Measurements from ENCODE around the gene ZNF879. TPM values are rescaled to one million over a fixed set of nuclear protein-coding genes. Genes with fewer than 3 reads are reported as not detected.
A peak's percentile ranks its signal among the peaks of the same experiment; 100 is the strongest.

ZNF879 gene
- total RNA-seq, 4 donors from 2014 or later, result 1.6 to 6.7 (median 2.6) TPM

GRCh38 chr5:178991190-178992145 is 32.1 kb upstream of the ZNF879 start:
- peaks cover 11% of the 10 kb centered on the region for H3K4me1 ChIP-seq
- DNase-seq (ENCODE audit: low spot score in 2 of 2), result no peak
- no peaks in the 10 kb centered on the region for H3K36me3 ChIP-seq
- H3K4me3 ChIP-seq, result no peak overlapping the region
- H3K27ac ChIP-seq, result no peak overlapping the region
- peaks cover 14% of the 10 kb centered on the region for H3K9me3 ChIP-seq
- no peak for TF ChIP-seq CTCF (IDR thresholded peaks at IDR 0.05)
- WGBS, result 83% methylated on average over 18 of the region's 28 CpGs
- peaks cover 40% of the 10 kb centered on the region for H3K27me3 ChIP-seq

- Histone ChIP-seq H3K27ac (no peak overlapping the region), H3K4me1 (peaks cover 11% of the 10 kb centered on the region), H3K27me3 (peaks cover 48% of the 10 kb centered on the region), H3K4me3 (no peak overlapping the region), H3K36me3 (no peaks in the 10 kb centered on the region), H3K9me3 (peaks cover 5% of the 10 kb centered on the region)
- 54% methylated on average over 9 of the region's 9 CpGs for WGBS
- DNase-seq (ENCODE audit: low spot score in 2 of 2), result no peak
- TF ChIP-seq POLR2AphosphoS5 (IDR thresholded peaks at IDR 0.05) (no peak), POLR2A (IDR thresholded peaks at IDR 0.05) (no peak), EP300 (IDR thresholded peaks at IDR 0.05) (no peak), CTCF (IDR thresholded peaks at IDR 0.05) (no peak)
Measured at GRCh38 chr5:178992291-178992895, 31.2 kb upstream of the ZNF879 start.

- WGBS, result 74% methylated on average over 18 of the region's 20 CpGs
- H3K27me3 ChIP-seq, result peaks cover 48% of the 10 kb centered on the region
- no peak for DNase-seq (ENCODE audit: low spot score in 2 of 2)
Measured at GRCh38 chr5:178993236-178993765, 30.3 kb upstream of the ZNF879 start.

GRCh38 chr5:178993955-178994579 is 29.5 kb upstream of the ZNF879 start:
- no peak for TF ChIP-seq POLR2A (IDR thresholded peaks at IDR 0.05)
- TF ChIP-seq EP300 (IDR thresholded peaks at IDR 0.05), result no peak
- TF ChIP-seq POLR2AphosphoS5 (IDR thresholded peaks at IDR 0.05), result no peak
- no peak for TF ChIP-seq CTCF (IDR thresholded peaks at IDR 0.05)

More at GRCh38 chr5:178993236-178993765, 30.3 kb upstream of the ZNF879 start:
- no peak for TF ChIP-seq EP300 (IDR thresholded peaks at IDR 0.05)
- no peak for TF ChIP-seq POLR2AphosphoS5 (IDR thresholded peaks at IDR 0.05)
- TF ChIP-seq POLR2A (IDR thresholded peaks at IDR 0.05), result no peak
- TF ChIP-seq CTCF (IDR thresholded peaks at IDR 0.05), result no peak
- H3K9me3 ChIP-seq, result peaks cover 5% of the 10 kb centered on the region
- no peak overlapping the region for H3K4me3 ChIP-seq
- no peaks in the 10 kb centered on the region for H3K36me3 ChIP-seq
- no peak overlapping the region for H3K27ac ChIP-seq
- H3K4me1 ChIP-seq, result peaks cover 11% of the 10 kb centered on the region

More at GRCh38 chr5:178993955-178994579, 29.5 kb upstream of the ZNF879 start:
- no peaks in the 10 kb centered on the region for H3K36me3 ChIP-seq
- H3K27ac ChIP-seq, result no peak overlapping the region
- H3K9me3 ChIP-seq, result no peaks in the 10 kb centered on the region
- peaks cover 48% of the 10 kb centered on the region for H3K27me3 ChIP-seq
- no peak for DNase-seq (ENCODE audit: low spot score in 2 of 2)
- H3K4me1 ChIP-seq, result peaks cover 11% of the 10 kb centered on the region
- 45% methylated on average over 25 of the region's 53 CpGs for WGBS
- peak overlapping the region; percentile 16 for H3K4me3 ChIP-seq
